GM21515 (cell line): ENCODE data around the gene NUP214.
"Not testable (repeated sequence)": the region's sequence is repeated elsewhere in the genome, so short reads cannot be mapped to it uniquely, and the experiment has no call there.

ENCODE experiments used
- ATAC-seq: cut with Tn5 transposase; IDR thresholded peaks from one replicate; pipeline ENCODE4 v1.9.1; 2021; ENCODE audit not compliant: unreplicated experiment

Gene NUP214

DNA sequence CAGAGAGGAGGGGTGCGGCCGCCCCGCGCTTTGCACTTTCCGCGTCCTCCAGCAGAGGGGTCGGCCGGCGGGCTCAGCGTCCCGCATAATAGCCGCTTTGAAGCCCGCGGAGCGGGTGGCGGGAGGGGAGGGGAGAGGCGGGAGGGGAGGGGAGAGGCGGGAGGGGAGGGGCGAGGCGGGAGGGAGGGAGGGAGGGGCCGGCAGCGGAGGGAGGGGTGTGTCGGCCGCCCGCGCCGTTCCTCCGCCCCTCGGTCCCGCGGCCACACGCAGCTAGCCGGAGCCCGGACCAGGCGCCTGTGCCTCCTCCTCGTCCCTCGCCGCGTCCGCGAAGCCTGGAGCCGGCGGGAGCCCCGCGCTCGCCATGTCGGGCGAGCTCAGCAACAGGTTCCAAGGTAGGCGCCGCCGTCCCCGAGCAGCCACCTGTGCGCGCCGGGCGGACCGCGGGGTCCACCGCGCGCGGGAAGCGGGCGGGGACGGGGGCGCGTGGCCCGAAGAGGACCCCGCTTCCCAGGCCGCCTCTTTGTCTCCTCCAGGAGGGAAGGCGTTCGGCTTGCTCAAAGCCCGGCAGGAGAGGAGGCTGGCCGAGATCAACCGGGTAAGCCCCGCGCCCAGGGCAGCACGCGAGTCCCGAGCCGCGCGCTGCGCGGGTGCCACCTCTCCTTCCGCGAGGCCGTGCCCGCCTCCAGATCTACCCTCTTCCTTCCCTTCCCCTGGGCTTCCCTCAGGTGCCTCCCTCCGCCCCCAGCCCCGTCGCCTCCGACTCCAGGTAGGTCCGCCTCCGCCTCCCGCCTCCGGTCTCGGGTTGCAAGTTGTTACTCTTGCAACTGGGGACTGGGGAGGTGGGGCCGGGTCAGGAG lies 28.9 kb upstream of the NUP214 start, which contains the start of gene AIF1L:
AIF1L (plus strand) TSS at position 263 of the 857 bp plus-strand sequence; CDS start at position 362, 99 bp downstream.
- ATAC-seq: no peak

DNA sequence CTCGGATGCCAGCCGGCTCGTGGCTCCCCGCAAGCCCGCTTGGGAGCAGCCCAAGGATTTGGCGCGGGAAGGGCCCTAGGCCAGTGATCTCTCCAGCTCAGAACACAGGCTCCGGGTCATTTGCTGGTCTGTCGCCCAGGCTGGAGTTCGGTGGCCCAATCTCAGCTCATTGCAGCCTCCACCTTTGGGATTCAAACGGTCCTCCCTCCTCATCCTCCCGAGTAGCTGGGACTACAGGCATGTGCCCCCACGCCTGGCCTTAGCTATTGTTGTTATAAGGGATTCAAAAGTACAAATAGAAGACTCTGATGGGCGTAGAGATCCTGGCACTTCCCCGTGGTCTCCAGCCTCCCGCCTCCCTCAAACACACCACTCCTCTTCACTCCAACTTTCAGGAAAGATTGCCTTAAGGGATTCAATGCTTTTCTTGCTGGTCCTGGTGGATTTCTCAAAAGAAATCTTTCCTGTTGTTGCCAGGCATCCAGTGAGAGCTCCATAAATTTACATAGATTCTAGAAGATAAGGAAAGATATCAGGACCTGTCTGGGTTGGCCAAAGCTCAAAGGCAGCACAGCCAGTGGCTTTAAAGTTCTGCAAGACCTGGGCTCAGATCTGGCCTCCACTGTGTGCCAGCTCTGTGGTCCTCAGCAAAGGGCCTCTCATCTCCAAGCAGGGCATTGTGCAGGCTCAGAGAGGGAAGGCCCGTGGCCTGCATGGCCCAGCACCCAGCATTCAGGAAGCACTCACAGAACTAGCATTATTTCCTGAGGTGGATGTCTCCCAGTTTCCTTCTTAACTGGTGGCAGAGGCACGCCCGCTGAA lies 28.0 kb upstream of the NUP214 start:
- ATAC-seq: no peak

DNA sequence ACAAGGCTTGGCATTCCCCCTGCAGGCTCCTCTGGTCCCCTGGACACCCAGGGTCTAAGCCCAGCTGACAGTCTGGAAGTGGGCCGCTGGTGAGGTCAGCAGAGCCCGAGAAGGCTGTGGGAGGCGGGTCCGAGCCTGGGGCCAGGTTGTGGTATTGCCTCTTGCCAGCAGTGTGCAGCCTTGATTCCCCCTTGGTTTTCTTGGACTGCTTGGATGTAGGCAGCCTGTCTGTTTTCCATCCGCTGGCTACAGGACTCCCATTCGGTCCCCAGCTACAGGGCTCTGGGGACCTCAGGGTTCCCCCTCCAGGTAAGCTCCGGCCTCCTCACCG lies 27.5 kb upstream of the NUP214 start:
- ATAC-seq: no peak

DNA sequence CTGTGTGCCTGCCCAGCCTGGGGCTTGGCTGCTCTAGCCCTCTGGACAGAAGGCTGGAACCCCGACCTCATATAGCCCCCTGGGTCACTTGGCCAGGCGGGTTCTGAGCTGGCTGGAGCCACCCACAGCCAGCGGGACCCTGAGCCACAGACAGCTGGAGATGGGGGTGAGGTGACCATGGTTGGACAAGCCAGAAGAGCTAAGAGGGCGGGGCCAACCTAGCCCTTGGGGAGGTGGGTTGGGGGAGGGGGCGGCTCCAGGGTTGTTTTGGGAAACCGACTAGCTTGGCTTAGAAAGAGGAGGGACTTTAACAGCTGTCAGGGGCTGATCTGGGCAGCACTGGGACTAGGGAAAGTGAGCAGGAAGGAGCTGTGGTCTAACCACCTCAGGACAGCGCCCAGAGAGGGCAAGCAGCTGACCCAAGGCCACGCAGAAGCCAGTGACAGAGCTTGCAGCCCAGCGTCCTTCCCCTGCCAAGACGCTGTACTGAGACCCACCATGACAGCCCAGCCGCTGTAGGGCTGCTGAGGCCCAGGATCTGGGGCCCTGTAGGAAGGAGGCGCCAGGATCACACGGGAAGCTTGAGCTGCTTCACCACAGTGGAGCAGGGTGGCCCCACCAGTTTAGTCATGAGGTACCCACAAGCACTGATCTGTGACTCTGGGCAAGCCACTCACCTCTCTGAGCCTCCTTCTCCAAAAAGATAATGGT lies 26.8 kb upstream of the NUP214 start:
- ATAC-seq: no peak

DNA sequence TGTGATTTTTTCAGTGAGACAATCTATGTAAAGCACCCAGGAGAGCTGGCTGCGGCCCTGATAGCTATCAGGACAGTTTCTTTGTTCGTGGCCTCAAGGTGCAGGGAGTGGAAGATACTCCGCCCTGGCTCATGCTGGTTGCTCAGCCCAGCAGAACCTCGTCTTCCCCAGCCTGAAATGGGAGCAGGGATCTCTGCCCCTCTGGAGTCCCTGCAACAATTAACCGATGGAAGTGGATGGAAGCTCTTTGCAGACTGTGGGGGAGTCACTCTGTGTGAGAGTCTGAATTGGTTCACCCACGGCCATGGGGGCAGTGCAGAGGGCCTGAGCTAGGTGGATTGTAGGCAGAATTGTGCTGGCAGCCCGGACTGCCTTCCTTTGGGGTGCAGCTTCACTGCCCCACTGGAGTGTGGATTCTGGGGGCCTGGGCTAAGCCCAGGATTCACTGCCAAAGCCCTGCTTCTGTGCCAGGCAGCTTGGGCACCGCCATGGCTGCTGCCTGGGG lies 26.2 kb upstream of the NUP214 start:
- no peak for ATAC-seq

DNA sequence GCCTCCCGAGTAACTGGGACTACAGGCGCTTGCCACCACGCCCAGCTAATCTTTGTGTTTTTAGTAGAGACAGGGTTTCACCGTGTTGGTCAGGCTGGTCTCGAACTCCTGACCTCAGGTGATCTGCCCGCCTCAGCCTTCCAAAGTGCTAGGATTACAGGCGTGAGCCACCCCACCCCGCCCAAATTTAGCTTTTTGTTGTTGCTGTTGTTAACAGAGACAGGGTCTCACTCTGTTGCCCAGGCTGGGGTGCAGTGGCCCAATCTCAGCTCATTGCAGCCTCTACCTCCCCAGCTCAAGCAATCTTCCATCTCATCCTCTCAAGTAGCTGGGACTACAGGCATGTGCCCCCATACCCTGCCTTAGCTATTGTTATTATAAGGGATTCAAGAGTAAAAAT lies 25.5 kb upstream of the NUP214 start:
- not testable (repeated sequence) for ATAC-seq

DNA sequence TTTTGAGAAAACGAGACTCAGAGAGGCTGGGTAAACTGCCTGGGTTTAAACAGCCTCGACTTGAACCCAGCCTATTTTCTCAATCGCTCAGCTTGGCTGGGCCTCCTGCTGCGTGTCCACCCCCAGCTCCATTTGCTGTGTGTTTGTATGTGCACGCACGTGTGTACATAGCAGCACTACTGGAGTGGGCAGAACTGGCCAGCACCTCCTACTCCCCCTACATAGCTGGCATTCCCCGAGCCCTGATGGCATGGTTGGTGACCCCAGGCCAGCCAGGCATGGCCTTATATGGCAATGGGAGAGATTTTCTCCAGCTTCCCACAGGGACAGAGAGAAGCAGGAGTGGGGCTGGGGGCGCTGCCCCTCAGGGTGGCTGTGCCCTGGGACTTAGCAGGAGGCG lies 24.9 kb upstream of the NUP214 start:
- no peak for ATAC-seq

DNA sequence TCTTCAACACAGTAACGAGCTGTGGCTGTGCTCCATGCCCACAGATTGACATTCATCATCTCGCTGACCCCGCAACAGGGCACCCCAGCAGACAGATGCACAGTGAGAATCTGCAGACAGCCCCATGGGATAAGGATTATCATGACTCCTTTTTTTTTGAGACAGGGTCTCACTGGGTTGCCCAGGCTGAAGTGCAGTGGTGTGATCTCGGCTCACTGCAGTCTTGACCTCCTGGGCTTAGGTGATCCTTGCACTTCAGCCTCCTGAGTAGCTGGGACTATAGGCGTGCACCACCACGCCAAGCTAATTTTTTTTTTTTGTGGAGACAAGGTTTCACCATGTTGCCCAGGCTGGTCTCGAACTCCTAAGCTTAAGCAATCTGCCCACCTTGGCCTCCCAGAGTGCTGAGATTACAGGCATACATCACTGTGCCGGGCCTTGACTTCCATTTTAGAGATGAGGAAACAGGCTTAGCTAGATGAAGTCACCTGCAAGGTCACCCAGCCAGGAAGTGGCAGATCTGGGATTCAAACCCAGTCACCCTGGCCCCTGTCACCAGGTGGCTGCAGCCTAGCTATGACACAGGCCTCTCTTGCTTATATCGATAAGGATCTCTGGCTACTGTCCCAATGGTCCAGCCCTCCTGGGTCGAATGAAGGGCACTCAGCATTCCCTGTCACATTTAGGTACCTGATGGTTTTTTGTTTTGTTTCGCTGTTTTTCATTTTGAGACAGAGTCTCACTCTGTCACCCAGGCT lies 24.0 kb upstream of the NUP214 start:
- ATAC-seq: no peak

DNA sequence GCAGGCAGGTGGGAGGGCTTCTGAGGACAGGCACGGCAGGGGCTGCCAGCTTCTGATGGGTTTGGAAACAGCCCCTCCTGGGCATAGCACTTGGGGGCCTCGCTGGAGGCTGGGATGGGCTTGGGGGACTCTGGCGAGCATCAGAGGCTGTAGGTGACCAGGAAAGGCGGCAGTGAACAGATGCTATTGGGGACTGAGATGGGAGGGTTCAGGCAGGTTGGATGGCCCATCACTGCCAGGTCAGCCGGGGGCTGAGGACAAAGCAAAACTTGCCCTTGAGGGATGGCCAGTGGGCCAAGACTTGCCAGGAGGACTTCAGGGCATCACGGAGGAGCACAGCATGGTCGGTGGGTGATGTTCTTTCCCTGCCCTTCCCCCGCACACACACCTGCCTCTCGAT lies 22.4 kb upstream of the NUP214 start:
- no peak for ATAC-seq

DNA sequence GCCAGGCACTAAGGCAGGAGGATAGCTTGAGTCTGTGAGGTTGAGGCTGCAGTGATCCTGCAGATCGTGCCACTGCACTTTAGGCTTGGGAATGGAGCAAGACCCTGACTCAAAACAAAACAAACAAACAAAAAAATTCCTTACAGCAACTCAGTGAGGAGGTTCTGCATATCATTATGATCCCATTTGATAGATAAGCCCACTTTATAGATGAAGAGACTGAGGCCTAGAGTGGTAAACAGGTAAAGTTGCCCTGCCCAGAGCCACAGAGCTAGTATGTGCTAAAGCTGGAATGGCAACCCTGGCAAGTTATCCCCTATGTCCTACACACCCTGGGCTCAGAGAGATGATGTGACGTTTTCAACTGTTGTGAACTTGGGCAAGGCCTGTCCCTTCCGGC lies 21.9 kb upstream of the NUP214 start:
- ATAC-seq: no peak

DNA sequence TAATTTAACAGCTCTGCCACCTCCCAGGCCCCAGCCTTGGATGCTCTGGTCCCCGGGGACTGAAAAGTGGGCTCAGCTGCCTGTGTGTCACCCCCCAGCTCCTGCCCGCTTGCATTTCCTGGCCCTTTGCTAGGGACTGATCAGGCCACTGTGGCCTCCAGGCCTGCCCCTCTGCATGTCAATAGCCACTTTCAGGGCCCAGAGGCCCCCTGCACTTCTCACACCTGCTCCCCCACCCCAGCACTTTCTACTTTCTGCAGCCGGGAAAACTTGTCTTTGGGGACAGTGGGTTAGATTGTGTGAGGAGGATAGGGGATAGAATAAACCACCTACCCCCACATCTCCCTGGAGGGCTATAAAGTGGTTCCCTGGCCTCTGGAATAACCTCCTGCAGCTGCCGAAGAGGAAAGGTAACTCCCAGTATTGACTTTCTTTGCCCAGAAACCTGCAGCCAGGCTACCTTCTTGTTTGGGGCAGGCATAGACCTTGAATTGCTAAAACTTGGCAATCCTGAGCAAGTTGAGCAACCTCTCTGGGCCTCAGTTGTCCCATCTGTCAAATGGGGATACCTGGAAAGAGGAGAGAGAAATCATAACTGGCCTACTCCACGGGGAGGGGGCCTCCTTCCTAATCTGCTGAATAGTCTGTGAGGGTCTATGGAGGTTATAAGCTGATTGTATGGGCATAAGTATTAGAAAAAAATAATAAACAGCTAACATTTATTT lies 21.2 kb upstream of the NUP214 start:
- ATAC-seq: no peak

DNA sequence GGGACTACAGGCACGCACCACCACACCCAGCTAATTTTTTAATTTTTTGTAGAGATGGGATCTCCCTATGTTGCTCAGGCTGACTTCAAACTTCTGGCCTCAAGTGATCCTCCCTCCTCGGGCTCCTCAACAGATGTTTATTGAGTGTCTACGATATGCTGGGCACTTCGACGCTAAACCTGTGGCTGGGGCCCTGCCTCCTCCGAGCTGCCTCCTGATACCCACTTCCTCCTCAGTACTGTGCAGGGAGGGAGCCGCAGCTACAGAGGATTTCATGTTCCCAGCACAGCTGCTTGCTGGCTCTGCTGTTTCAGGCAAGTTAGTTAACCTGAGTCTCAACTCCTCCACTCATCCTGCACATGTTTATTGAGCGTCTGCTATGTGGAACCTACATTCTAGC lies 19.4 kb upstream of the NUP214 start:
- ATAC-seq: no peak

DNA sequence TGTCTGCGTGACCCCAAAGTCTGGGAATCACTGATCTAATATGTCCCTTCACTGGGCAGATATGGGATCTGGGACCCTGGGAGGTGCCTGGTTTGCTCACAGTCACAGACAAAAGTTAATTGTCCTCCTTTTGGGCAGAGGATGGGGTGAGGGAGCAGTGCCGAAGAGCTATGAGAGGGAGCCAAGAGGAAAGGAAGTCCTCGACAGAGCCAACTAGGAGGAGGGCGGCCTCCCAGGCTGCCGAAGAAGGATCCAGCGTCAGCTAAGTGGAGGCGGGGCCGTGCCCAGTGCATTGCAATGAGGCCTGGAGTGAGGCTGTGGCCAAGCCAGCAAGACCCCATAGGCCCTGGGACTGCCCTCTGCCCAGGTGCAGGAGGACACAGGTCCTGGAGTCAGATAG lies 17.6 kb upstream of the NUP214 start:
- no peak for ATAC-seq

DNA sequence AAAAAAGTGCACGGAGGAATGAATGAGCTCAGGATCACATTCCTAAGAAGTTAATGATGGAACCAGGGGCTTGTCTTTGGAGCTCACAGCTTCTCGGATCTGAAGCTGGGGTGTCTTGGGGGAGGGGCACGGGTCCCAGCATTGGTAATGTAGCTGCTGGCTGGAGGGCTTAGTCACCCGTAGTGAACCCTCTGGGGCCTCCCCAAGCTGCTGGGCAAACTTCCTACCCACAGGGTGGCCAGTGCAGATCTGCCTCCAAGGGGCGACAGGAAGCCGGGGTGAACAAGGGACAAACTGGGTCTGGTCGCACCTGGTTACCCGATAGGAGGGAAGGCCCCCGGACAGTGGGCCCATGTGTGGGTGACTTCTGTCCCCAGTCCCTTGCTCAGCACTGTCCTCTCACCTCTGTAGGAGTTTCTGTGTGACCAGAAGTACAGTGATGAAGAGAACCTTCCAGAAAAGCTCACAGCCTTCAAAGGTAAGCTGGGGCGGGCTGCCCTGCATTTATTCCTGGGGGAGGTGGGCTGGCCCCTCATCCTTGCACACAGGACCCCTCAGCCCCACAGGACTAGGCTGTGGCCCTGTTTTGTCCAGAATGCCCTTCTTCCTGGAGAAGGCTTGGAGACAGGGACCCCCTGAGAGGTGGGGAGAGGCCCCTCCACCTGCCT lies 14.1 kb upstream of the NUP214 start:
- ATAC-seq: no peak

DNA sequence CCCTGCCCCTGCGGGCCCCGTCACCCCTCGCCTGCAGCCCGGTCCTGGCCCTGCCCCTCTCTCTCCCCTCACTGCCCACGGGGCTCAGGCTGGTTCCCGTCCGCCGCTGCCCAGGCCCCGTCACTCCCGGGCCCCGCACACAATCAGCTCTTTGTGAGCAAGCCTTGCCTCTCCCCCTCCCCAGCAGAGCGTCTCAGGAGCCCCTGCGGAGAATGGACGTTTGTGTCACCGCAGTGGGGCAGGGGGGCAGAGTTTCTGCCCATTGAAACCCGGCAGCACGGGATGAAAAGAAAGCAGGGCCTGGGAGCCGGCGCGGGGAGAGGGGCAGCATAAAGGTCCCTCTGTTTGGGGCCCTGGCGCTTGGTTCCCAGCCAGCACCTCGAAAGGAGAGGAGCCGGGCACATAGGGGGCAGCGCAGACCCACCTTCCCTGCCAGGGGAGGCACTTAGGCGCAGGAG lies 13.5 kb upstream of the NUP214 start:
- ATAC-seq: no peak

DNA sequence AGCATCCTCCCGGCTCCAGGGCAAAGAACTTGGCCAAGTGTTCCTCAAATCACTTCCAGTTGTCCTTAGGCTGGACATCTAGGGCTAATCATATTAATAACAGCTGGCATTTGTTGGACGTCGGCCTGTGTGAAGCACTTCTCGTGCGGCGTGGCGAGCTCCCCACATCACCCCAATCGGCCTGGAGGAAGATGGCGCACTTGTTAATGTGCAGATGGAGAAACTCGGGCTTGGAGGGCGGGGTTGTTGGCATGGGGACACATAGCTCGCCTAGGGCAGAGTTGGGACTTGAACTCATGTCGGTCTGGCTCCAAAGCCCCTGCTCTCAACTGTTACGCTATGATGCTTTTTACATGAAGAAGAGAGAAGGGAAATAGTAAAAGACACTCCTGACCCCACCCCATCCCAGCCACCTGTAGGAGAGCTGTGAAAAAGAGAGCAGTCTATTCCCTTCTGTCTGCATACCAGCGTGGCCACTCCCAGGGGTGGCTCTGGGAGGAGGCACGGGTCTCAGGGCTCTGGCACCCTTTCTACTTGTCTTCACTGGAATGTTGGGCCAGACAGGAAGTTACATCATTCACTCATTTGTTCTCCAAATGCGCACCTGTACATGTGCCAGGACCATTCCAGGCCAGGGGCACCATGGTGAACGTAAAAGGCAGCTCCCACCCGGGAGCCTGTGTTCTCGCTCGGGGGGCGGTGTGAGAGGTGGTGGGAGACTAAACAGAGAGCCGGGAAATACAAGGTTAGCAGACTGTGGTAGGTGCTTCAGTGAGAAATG lies 12.8 kb upstream of the NUP214 start:
- no peak for ATAC-seq

DNA sequence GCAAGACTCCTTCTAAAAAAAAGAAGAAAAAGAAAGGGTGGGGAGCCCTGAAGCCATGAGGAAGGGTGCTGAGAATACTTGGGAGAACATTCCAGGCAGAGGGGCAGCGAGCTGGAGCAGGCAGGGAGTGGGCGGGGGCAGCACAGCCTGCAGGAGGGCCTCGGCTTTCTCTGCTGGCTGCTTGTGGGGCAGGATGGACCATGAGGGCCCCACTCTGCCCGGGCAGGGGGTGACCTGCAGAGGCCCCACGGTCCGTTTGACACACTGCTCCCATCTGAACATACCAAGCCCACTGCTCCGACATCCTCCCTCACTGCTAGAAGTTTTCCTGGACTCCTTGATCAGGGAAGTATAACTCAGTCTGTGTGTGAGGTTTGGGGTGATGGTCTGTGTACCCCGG lies 11.7 kb upstream of the NUP214 start:
- ATAC-seq: no peak

DNA sequence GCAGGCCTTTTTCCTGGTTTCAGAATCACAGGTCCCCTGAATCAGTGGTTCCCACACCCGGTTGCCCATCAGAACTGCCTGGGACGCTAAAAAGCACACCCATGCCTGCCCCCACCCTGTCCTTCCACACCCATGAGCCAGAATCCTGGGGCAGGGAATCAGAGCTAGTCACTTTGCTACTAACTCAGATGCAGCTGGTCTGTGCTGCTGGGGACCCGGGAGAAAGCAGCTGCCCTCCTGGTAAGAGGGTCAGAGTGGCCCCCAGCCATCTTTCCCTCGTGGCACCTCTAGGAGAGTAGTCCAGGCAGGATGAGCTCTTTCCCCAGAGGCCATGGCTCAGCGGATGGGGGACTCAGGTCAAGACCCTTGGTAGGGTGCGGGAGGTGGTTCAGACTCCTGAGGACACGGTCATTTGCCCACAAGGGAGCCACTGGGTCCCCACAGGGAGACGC lies 11.3 kb upstream of the NUP214 start:
- no peak for ATAC-seq

DNA sequence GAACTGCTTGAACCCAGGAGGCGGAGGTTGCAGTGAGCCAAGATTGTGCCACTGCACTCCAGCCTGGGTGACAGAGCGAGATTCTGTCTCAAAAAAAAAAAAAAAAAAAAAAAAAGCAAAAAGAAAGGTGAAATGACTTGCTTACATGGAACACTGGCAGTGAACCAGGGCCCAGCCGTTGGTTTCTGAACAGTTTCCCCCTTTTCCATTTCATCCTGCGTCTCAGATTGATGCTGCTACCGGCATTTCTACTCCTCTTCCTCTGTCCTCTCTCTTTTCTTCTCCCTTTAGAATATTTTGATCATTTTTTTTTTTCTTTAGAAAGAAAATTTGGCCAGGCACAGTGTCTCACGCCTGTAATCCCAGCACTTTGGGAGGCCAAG lies 10.0 kb upstream of the NUP214 start:
- not testable (repeated sequence) for ATAC-seq
